ENCODE results near the gene ZNF440.

GRCh38 chr19:11848200-11848593 is 34.1 kb downstream of the ZNF440 start:
- TF ChIP-seq CTCF (conservative IDR thresholded peaks at IDR 0.05; ENCODE audit: low read depth, low read length) (no peak), EZH2phosphoT487 (IDR thresholded peaks at IDR 0.05; ENCODE audit: borderline replicate concordance, low read length) (no peak)

Data from PC-3 (cell line).